ENCODE results near the gene LPP.

GRCh38 chr3:188529228-188529627 lies 375.3 kb downstream of the LPP start:
- no peak for TF ChIP-seq CTCF (IDR thresholded peaks at IDR 0.05)
- no peak for TF ChIP-seq ZFX (IDR thresholded peaks at IDR 0.05; ENCODE audit: borderline replicate concordance)

All from 22Rv1 (cell line).